H1 (cell line): ENCODE measurements around the gene CCBE1. TPM values are rescaled to one million over a fixed set of nuclear protein-coding genes. Genes with fewer than 3 reads are reported as not detected.

ENCODE experiments used
- BRCA1 ChIP-seq: IDR thresholded peaks from 2 replicates; pipeline ENCODE4 v1.6.1; 2012; ENCODE audit warnings: low read depth, low read length, improper control_type of control experiment
- GABPA ChIP-seq: IDR thresholded peaks from 2 replicates; pipeline ENCODE4 v1.6.1; 2011; ENCODE audit warnings: mild to moderate bottlenecking, low read length, moderate library complexity, borderline replicate concordance; ENCODE audit not compliant: insufficient read depth
- KDM4A ChIP-seq: IDR thresholded peaks from one replicate; pipeline ENCODE4 v1.7.1; 2012; ENCODE audit warnings: low read depth, mild to moderate bottlenecking, moderate library complexity, low read length, inconsistent platforms; ENCODE audit not compliant: severe bottlenecking
- SP4 ChIP-seq: IDR thresholded peaks from 2 replicates; pipeline ENCODE4 v1.6.1; 2012; ENCODE audit warnings: low read length, inconsistent platforms
- TEAD4 ChIP-seq: IDR thresholded peaks from 2 replicates; pipeline ENCODE4 v1.6.1; 2012; ENCODE audit warnings: low read depth, low read length, inconsistent platforms, mixed read lengths
- ZNF274 ChIP-seq: IDR thresholded peaks from 2 replicates; pipeline ENCODE4 v1.7.0; 2012; ENCODE audit warnings: low read length, borderline replicate concordance; ENCODE audit errors: extremely low read depth
- polyA plus RNA-seq, 7 experiments: library from polyadenylated mRNA; depleted of rRNA in 3 of 7; stranded (reverse) in 5 of 7; unstranded in 2 of 7; fragments of >200 nt in 5 of 7; fragments of 200-250 nt in 2 of 7; gene quantifications; 1 replicate in 5 of 7; 2 replicates in 1 of 7; 4 replicates in 1 of 7; pipeline versions ENCODE4 v1.2.1 to v1.2.3, GENCODE V29; 2011 to 2013; ENCODE audit warnings: missing spikeins in 2 of 7, mixed read lengths in 2 of 7
- total RNA-seq: library from RNA; stranded (reverse); fragmentation: NEBNext Ultra II Directional; extraction: Animal tissue kit (Norgen Biotek cat#: 25700); gene quantifications from 2 replicates; pipeline ENCODE4 v1.2.1, GENCODE V29; 2021
- TF ChIP-seq, protein P1 (sequence below): IDR thresholded peaks from 2 replicates; pipeline ENCODE4 v1.6.1; 2011; ENCODE audit warnings: low read depth, mild to moderate bottlenecking, low read length; ENCODE audit not compliant: insufficient read depth

Gene CCBE1
- total and polyA plus RNA-seq, 2 of the 8 experiments (the other 6 are each of a cell fraction or from before 2014, with no cell fraction given): 2.1 to 2.6 TPM

DNA sequence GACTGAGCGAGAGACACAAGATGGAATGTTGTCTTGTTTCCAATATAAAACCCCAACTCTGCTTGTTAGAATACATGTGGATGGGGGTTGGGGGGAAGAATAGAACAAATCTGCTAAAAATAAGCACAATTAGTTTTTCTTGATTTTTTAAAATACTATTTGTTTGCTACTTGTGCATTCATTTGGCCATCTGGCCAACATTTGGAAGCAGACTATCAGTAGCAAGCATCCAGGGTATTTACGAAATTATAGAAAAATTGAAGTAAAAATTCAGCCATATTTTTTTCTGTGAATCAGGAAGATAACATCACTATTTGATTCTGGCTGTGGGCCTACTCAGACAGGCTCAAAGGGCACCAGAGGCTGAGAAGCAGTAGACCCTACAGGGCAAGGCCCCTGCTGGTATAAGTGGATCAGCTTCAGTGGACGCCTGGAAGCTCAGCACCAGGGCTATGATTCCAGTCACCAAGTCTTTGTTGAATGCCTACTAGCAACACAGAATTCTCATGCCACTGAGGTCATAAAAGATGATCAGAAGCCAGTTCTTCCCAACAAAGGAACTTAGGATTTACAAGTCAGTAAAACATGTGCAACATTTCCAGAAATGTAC is 133.9 kb downstream of the CCBE1 start (continued):
- TF ChIP-seq, protein P1, sequence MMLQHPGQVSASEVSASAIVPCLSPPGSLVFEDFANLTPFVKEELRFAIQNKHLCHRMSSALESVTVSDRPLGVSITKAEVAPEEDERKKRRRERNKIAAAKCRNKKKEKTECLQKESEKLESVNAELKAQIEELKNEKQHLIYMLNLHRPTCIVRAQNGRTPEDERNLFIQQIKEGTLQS: no peak
- TF ChIP-seq SP4 (no peak), KDM4A (no peak), TEAD4 (no peak), BRCA1 (no peak), GABPA (no peak), ZNF274 (no peak)
